ENCODE measurements around the gene GRK2. TPM values are rescaled to one million over a fixed set of nuclear protein-coding genes. Genes with fewer than 3 reads are reported as not detected.
A peak's percentile ranks its signal among the peaks of the same experiment; 100 is the strongest.

GRK2 gene
- total RNA-seq: 10 to 100 TPM; 64.3 to 87.6 TPM
- 45.6 TPM for polyA plus RNA-seq (ENCODE audit: insufficient read depth, low read depth, low replicate concordance)
- long read RNA-seq, donor 1, transcript GRK2-201 (21 exons, 3,466 nt): major isoform, 9 of 49 reads
- long read RNA-seq, donor 1, partial matches to known transcripts: 40 of 49 reads
- long read RNA-seq, donor 1, other reads (novel, unspliced or antisense): 0 of 49 reads
- long read RNA-seq, donor 2, transcript GRK2-201 (21 exons, 3,466 nt): major isoform, 5 of 36 reads
- long read RNA-seq, donor 2, partial matches to known transcripts: 31 of 36 reads
- long read RNA-seq, donor 2, other reads (novel, unspliced or antisense): 0 of 36 reads

- DNase-seq: no peak
- no peak for TF ChIP-seq CTCF (IDR thresholded peaks at IDR 0.05)
- no peak for TF ChIP-seq POLR2A (IDR thresholded peaks at IDR 0.05)
- 1 to 2% methylated on average over 10 to 84 of the region's 103 CpGs for WGBS, 2 donors
Measured at GRCh38 chr11:67266449-67267187, at the start of gene GRK2. Gene GRK2 (plus strand): TSS chr11:67266473. CDS start chr11:67266700, 227 bp downstream.

GRCh38 chr11:67227726-67228125, 38.5 kb upstream of the GRK2 start:
- intact Hi-C loops (cut with DNase I; ENCODE audit: low total_unique reads): no loop called here
- no peak for TF ChIP-seq POLR2A (IDR thresholded peaks at IDR 0.05)
- no peak for TF ChIP-seq CTCF (IDR thresholded peaks at IDR 0.05)
- Histone ChIP-seq H3K4me3 (no peak overlapping the region), H3K36me3 (ENCODE audit: low read depth, missing control alignments) (peaks cover 3% of the 10 kb centered on the region), H3K27me3 (no peaks in the 10 kb centered on the region), H3K27ac (no peak overlapping the region), H3K9me3 (no peaks in the 10 kb centered on the region), H3K4me1 (no peaks in the 10 kb centered on the region)
- DNase-seq: no peak
- 88 to 90% methylated on average over 8 of the region's 8 CpGs for WGBS, 2 donors

More at GRCh38 chr11:67266449-67267187, at the start of gene GRK2:
- Histone ChIP-seq H3K27ac (peak within 1 kb of the TSS; percentile 80 to 88), H3K4me1 (peaks cover 53% of the 10 kb centered on the region), H3K9me3 (no peaks in the 10 kb centered on the region), H3K27me3 (no peaks in the 10 kb centered on the region), H3K36me3 (ENCODE audit: low read depth, missing control alignments) (no peaks in the 10 kb centered on the region), H3K4me3 (peak within 1 kb of the TSS; percentile 79 to 81)
- intact Hi-C loops (cut with DNase I; ENCODE audit: low total_unique reads): no loop called here

- no peak for DNase-seq
- no peaks in the 10 kb centered on the region for H3K27me3 ChIP-seq
- no peak overlapping the region for H3K4me3 ChIP-seq
- H3K9me3 ChIP-seq: no peaks in the 10 kb centered on the region
- no peaks in the 10 kb centered on the region for H3K4me1 ChIP-seq
- no peak overlapping the region for H3K27ac ChIP-seq
- H3K36me3 ChIP-seq (ENCODE audit: low read depth, missing control alignments): peaks cover 3% of the 10 kb centered on the region
- 93 to 97% methylated on average over 3 of the region's 3 CpGs for WGBS, 2 donors
- no peak for TF ChIP-seq POLR2A (IDR thresholded peaks at IDR 0.05)
- no peak for TF ChIP-seq CTCF (IDR thresholded peaks at IDR 0.05)
- intact Hi-C loops (cut with DNase I; ENCODE audit: low total_unique reads): no loop called here
Measured at GRCh38 chr11:67230406-67230805, 35.9 kb upstream of the GRK2 start.

GRCh38 chr11:67230886-67231285, 35.4 kb upstream of the GRK2 start:
- H3K27ac ChIP-seq: no peak overlapping the region
- no peaks in the 10 kb centered on the region for H3K4me1 ChIP-seq
- no peaks in the 10 kb centered on the region for H3K9me3 ChIP-seq
- H3K4me3 ChIP-seq: no peak overlapping the region
- no peak for DNase-seq
- H3K36me3 ChIP-seq (ENCODE audit: low read depth, missing control alignments): peaks cover 3% of the 10 kb centered on the region
- 92% methylated on average over 1 of the region's 1 CpG for WGBS, 2 donors
- intact Hi-C loops (cut with DNase I; ENCODE audit: low total_unique reads): no loop called here
- TF ChIP-seq POLR2A (IDR thresholded peaks at IDR 0.05) (no peak), CTCF (IDR thresholded peaks at IDR 0.05) (no peak)
- H3K27me3 ChIP-seq: no peaks in the 10 kb centered on the region

Measured in testis (tissue), 5 donors.